ENCODE data around the gene TBX18.

The TBX18 gene

DNA sequence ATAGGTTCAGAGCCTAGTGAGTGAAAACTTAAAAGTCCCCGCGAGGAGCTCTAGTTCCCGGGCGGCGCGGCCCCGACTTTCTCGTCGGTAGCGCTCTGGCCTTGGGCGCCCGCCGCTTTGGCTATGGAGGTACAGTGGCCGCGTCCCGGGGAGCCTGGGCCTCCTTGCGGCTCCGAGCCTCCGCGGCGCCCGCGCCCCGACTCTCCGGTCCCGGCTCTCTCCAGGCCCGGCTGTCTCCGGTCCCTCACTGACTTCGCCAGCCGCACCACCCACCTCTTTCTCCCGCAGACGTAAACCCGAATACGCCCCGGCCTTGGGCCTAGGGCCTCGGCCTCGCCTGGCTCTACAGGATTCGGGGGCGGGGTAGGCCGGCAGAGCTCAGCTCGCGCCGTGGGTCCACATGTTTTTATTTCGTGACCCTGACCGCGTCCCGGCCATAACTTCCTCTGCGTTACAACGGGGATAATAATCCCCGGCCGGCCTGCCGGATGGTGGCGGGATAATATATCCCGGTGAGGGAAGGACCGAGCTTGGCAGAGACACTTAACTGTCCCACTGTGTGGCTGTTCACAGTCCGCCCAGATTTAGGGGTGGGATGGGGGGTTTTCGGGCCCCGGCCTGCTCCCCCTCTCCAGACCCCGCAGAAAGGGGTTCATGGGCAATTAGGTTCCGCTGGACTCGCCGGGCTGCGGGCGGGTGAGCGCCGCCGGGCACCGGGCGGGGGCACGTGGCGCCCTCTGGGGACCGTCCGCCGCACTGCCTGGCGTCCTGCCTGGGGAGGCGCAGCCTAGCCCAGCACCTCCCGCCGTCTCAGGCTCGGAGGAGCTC, 10.0 kb upstream of the TBX18 start (continued):
- TF ChIP-seq IKZF3 (tag by site-specific recombination; IDR thresholded peaks at IDR 0.05) (no peak), ZNF394 (tag by site-specific recombination; IDR thresholded peaks at IDR 0.05; ENCODE audit: borderline replicate concordance) (peak; percentile 58; the same call in 1 of the 2 replicates), ZBTB7A (tag by site-specific recombination; IDR thresholded peaks at IDR 0.05; ENCODE audit: low read depth) (no peak), ZNF473 (tag by site-specific recombination; IDR thresholded peaks at IDR 0.05) (no peak), SCRT1 (tag by site-specific recombination; IDR thresholded peaks at IDR 0.05; ENCODE audit: borderline replicate concordance) (no peak), ZNF404 (tag by site-specific recombination; IDR thresholded peaks at IDR 0.05) (no peak), ZNF747 (tag by site-specific recombination; IDR thresholded peaks at IDR 0.05) (no peak), ZSCAN4 (tag by site-specific recombination; IDR thresholded peaks at IDR 0.05) (0 out of 2 replicates have a peak, but pooled peaks have one; percentile 13), ZBTB48 (tag by site-specific recombination; IDR thresholded peaks at IDR 0.05) (peak; percentile 31; the same call in 1 of the 2 replicates), ZNF560 (tag by site-specific recombination; IDR thresholded peaks at IDR 0.05; ENCODE audit: borderline replicate concordance) (no peak), PRDM4 (tag by site-specific recombination; IDR thresholded peaks at IDR 0.05) (no peak), GLI2 (tag by site-specific recombination; IDR thresholded peaks at IDR 0.05; ENCODE audit: borderline replicate concordance, low read depth) (no peak), ZFP69B (tag by site-specific recombination; IDR thresholded peaks at IDR 0.05) (0 out of 2 replicates have a peak, but pooled peaks have one; percentile 39), ZNF121 (tag by site-specific recombination; IDR thresholded peaks at IDR 0.05) (no peak), ZNF660 (tag by site-specific recombination; IDR thresholded peaks at IDR 0.05) (peak; percentile 81), ZSCAN23 (tag by site-specific recombination; IDR thresholded peaks at IDR 0.05) (no peak), ZFP41 (tag by site-specific recombination; IDR thresholded peaks at IDR 0.05; ENCODE audit: borderline replicate concordance) (no peak), MEIS1 (CRISPR knock-in tag; IDR thresholded peaks at IDR 0.05; ENCODE audit: borderline replicate concordance) (no peak), ZNF274 (IDR thresholded peaks at IDR 0.05; ENCODE audit: low read length) (no peak), ZNF274 (tag by site-specific recombination; IDR thresholded peaks at IDR 0.05; ENCODE audit: borderline replicate concordance) (no peak), ZXDB (tag by site-specific recombination; IDR thresholded peaks at IDR 0.05) (no peak; the same call in 1 of the 2 replicates), SALL2 (tag by site-specific recombination; IDR thresholded peaks at IDR 0.05; ENCODE audit: borderline replicate concordance) (no peak), ZNF549 (tag by site-specific recombination; IDR thresholded peaks at IDR 0.05) (no peak), GLIS2 (tag by site-specific recombination; IDR thresholded peaks at IDR 0.05) (peak; percentile 66; the same call in 1 of the 2 replicates), ZNF830 (tag by site-specific recombination; IDR thresholded peaks at IDR 0.05; ENCODE audit: low read depth) (no peak), ZNF837 (tag by site-specific recombination; IDR thresholded peaks at IDR 0.05) (no peak), HIC1 (tag by site-specific recombination; IDR thresholded peaks at IDR 0.05) (peak; percentile 94), ZNF311 (tag by site-specific recombination; IDR thresholded peaks at IDR 0.05; ENCODE audit: borderline replicate concordance) (no peak), ZNF133 (tag by site-specific recombination; IDR thresholded peaks at IDR 0.05) (no peak)
- TF ChIP-seq, protein P1, sequence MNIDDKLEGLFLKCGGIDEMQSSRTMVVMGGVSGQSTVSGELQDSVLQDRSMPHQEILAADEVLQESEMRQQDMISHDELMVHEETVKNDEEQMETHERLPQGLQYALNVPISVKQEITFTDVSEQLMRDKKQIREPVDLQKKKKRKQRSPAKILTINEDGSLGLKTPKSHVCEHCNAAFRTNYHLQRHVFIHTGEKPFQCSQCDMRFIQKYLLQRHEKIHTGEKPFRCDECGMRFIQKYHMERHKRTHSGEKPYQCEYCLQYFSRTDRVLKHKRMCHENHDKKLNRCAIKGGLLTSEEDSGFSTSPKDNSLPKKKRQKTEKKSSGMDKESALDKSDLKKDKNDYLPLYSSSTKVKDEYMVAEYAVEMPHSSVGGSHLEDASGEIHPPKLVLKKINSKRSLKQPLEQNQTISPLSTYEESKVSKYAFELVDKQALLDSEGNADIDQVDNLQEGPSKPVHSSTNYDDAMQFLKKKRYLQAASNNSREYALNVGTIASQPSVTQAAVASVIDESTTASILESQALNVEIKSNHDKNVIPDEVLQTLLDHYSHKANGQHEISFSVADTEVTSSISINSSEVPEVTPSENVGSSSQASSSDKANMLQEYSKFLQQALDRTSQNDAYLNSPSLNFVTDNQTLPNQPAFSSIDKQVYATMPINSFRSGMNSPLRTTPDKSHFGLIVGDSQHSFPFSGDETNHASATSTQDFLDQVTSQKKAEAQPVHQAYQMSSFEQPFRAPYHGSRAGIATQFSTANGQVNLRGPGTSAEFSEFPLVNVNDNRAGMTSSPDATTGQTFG (tag by site-specific recombination; IDR thresholded peaks at IDR 0.05; ENCODE audit: borderline replicate concordance): no peak
